GM12872 (cell line): ENCODE results near the gene AASDH.

Experiments
- CTCF ChIP-seq: IDR thresholded peaks from 3 replicates; pipeline ENCODE4 v1.5.1; 2011; ENCODE audit warnings: low read depth, mild to moderate bottlenecking, low read length, moderate library complexity; ENCODE audit not compliant: insufficient read depth

The AASDH gene

GRCh38 chr4:56426273-56426672, 39.0 kb upstream of the AASDH start:
- no peak for TF ChIP-seq CTCF

- TF ChIP-seq CTCF: no peak
Observed at GRCh38 chr4:56425518-56425917, 38.2 kb upstream of the AASDH start.

GRCh38 chr4:56424697-56425514, 37.6 kb upstream of the AASDH start:
- peak; percentile 49; the same call in 2 of the 3 replicates for TF ChIP-seq CTCF

- no peak for TF ChIP-seq CTCF
Observed at GRCh38 chr4:56424176-56424575, 36.9 kb upstream of the AASDH start.

GRCh38 chr4:56417396-56417795, 30.1 kb upstream of the AASDH start:
- TF ChIP-seq CTCF: no peak

- TF ChIP-seq CTCF: no peak
Observed at GRCh38 chr4:56416349-56416748, 29.1 kb upstream of the AASDH start.

- no peak for TF ChIP-seq CTCF
Observed at GRCh38 chr4:56414135-56414670, 26.9 kb upstream of the AASDH start.
